Superior temporal gyrus (tissue), 1 donor: ENCODE data around the gene KCP.
"Not testable (repeated sequence)": the region's sequence is repeated elsewhere in the genome, so short reads cannot be mapped to it uniquely, and the experiment has no call there.

Experiments
- DNase-seq: peaks from one replicate; pipeline ENCODE4 v3.0.0-alpha.2; 2016; ENCODE audit errors: extremely low spot score

Gene KCP

DNA sequence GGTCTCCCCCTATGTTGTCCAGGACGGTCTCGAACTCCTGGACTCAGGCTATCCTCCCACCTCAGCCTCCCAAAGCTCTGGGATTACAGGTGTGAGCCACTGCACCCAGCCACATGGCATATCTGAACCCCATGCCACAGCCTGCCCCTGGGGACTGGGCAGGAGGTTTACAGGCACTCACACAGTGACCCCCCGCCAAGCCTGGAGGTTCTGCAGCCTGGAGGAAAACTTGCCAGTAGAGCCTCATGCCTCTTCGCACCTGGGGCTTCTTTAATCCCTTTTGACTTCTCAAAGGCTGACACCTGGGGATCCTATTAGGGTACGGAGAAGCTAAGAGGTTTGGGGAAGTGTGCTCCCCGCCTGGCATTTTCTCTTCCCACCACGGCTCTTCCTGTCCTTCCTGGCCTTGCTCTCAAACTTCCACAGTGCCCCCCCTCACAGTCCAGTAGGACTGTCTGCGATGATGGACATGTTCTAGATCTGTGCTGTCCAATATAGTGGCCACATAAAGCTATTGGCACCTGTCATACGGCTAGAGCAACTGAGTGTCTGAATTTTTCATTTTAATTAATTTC lies 11.4 kb upstream of the KCP start:
- DNase-seq: no peak

DNA sequence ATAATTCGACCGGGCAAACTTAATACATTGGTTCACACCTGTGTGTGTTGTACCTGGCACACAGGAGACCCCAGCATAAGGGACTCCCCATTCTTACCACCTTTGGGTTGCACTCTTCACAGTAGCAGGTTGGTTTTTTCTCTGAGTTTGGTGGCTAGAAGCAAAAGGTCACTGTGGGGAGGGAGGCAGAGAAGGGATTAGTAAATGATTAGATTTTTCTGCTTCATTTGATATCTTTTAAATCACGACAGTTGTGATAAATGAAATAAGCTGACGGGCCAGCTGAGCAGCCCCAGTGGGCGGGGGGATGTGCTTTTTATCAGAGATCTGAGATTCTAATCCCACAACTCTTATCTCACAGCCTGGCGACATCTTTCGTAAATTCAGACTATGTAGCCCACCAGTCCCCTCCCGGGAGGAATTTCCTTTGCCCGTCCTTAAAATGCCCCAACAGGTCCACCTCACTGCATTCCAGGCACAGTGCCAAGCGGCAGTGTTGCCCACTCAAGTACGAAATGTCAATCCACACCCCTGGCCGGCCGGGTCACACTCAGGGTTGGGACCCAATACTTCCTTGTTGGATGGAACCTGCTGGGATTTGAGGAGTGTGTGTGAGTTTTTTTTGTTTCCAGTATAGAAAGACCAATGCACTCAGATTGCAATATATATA lies 10.5 kb upstream of the KCP start:
- no peak for DNase-seq

DNA sequence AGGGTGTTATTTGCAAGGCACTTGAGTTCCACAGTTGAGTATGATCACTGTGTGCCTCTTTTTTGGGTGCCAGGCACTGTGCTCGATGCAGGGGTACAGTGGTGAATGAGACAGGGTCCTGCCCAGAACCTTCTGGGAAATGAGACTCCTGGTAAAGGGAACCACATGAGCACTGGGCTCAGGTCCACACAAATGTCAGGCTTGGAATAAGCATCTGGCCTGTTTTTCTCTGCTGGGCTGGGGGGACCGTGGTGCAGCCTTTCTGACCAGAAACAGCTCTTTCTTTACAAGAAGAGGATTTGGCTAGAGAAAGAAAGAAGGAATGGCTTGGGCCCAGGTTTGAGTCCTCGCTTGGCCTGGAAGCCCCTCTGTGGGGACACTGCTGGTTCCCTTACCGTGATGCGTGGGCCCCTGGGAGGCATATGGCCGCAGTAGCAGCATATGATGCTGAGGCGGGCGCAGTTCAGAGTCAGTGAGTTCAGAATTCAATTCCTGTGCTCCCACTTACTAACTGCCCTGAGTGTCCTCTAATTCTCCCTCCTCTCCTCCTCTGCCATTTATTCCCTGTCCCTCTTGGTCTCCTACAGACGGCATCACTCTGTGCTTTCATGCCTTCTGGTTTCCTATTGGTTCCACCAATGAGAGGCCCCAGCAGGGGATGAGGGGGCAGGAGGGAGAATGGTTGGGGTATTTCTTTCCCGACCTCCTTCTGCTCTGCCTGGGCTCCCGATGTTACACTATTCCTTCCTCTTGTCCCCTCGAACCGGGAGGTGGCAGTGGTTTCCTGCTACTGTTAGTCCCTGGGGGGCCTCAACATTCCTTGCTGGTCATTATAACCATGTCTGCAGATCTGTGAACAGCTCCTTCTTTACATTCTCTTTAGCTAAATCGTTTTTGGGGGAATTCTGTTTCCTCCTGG lies 9.6 kb upstream of the KCP start:
- no peak for DNase-seq

DNA sequence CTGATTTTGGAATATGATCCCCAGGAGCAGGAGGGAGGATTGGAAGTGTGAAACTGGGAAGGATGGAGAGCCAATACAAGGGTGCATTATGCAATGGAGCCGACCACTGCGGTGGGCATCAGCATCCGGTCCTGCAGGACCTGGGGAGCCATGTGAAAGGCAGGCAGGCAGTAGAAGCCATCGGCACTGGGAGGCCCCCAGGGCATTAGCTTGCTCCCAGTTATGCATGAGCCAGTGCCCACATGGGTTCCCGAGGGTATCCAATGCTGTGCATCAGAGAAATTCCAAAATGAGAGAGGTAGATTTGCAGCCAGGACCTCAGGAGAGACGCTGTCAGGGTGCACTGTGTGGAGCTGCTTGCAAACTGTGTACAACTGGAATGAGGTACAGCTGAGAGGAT lies 8.7 kb upstream of the KCP start:
- no peak for DNase-seq

DNA sequence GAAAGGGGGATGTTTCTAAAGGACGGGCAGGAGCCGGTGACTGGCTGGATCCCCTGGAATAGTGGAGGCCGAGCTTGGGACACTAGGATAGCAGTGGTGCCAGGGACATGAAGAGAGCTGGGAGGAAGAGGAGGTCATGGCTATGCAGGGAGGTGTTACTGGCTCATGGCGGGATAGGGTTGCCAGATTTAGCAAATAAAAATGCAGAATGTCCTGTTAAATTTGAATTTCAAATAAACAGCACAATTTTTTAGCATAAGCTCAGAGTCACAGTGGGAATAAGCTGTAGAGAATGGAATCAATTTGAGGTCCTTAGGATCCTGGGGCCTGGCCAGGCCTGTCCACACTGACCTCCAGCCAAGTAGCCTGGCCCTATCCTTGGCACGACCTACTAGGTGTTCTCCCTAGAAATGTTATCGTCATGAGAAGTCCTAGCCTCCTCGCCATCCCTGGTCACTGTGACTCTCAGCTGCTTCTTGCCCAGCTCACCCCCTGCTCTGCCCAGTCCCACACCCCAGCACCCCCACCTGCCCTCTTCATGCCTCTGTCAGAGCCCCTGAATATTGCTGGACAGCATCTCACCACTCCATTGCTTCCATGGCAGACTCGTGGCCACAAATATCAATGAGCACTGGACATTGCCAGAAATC lies 7.6 kb upstream of the KCP start:
- DNase-seq: no peak

DNA sequence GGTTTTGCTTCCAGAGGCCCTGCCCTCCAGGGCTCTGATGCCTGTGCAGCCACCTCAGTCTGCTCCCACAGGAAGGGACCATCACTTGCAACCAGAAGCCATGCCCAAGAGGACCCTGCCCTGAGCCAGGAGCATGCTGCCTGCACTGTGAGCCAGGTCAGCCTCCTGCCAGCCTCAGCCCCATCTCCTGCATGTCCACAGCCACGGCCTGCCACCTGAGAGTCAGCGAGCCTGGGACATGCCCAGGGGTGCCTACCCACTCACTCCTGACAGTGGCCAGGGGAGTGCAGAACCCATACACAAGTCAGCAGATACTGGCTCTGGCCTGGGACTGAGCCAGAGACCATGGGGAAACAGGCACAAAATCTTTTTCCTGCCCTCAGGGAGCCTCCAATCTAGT lies 6.6 kb upstream of the KCP start:
- DNase-seq: no peak

DNA sequence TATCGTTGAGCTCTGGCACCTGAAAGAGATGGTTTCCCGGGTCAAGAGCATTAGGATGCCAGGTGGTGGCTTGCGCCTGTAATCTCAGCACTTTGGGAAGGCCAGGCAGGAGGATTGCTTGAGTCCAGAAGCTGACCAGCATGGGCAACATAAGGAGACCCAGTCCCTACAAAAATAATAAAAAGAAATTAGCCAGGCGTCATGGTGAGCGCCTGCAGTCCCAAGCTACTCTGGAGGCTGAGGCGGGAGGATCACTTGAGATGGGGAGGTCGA lies 6.1 kb upstream of the KCP start:
- no peak for DNase-seq

DNA sequence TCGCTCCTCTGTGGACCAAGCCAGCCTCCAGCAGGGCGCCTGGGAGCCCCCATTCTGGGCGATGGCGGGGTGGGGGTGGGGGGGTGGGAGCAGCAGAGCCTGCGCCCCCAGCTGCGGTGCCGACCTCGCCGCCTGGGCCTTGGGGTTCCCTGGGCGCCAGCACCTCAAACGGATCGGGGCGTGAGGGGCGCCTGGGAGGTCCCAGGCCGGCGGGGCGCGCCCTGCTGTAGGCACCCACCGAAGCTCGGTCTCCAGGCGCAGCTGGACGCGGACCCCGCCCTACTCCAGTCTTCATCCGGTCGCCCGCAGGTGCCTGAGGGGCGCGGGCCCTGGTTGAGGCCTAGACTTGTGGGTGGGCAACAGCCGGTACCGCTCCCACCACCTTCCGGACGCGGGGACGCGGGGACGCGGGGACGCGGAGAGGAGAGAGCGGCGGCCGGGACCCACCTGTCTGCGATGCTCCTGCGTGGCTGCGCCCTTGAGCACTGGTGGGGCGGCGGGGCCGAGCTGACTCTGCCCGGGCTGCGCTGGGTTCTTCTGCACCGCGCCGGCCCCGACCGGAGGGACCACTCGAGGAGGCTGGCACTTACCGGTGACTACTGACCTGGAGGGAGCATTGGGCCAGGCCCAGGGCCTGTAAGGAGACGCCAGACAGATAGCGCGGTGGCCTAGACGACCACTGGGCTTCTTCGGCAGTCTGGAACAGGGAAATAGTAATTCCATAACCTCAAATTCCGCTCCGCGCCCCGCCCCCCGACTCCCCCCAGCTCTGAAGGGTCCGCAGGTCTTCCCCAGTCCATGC lies 5.5 kb upstream of the KCP start:
- DNase-seq: no peak

DNA sequence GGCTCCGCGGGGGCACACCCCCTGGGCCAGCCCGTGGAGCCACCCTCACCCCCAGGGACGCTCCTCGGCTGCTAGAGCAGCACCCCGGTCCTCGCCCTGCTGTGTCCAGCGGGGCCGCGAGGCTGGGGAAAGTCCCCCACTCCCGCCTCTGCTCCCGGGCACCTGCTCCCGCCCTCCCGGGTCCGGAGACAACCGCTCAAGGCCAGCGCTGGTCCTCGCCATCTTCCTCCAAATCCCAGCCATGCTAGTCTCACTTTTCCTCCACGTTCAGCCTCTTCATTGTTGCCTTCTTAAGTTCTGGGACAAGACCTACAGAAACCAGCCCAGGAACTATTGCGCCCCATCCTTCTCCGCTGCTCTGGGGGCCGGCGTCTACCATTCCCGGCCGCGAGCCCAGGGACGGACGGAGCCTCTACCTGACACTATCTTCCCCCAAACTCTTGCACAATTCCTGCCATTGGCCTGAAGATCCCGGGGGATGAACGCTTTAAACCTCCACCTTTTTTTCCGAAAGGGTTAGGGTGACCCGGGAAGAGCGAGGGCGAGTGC lies 4.8 kb upstream of the KCP start:
- no peak for DNase-seq

DNA sequence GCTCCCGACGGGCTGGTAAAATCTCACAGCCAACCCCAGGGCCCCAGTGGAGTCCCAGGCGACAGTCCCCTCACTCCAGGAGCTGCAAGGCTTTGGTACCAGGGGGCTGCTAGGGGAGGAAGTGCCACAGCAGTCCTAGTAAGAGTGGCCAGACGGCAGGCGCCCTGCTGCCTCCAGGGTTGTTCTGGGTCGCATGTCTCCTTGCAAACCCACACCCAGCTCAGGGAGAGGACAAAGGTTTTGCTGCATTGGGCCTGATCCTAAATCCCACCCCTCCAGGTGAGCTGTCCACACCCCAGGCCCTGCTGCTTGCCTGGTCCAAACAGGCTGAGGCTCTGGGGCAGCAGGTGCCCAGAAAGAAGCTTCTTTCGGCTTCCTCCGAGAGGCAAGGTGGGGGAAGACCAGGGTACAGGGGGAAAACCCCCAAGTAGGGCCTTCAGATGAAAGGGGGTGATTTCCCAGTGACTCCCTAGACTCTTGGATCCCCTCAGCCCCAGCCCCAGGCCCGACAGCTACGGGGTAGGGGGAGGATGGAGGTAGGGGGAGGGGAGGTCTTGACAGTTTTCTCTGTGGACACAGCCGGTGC lies 4.2 kb upstream of the KCP start:
- no peak for DNase-seq

DNA sequence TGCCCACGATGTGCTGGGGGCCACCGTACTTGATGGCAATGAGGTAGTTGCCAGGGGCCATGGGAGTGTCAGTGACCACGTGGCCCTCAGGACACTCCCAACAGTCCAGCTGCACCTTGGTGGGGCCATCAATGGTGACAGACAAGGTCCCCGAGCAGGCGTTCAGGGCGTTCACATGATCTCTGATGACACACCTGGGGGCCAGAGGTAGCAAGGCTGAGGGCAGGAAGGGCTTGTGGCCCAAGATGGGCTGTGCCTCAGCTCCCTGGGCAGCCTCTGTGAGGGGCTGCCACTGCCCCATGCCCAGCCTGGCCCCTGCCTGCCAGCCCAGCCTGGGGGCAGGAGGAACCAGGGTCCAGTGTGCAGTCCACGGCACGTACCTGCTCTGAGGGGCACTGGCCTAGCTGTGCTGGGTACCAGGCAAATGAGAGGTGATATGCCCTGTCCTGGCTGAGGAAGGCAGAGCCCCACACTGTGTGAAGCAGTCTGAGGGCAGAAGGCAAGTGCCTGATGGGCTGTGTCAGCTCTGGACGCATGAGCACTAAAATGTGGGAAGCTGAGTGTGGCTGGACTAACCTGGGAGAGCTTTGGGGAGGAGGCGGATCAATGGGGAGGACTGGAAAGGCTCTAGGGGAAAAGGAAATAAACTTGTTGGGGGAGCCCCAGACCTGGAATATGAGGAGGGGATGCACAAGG lies 3.5 kb upstream of the KCP start:
- no peak for DNase-seq

DNA sequence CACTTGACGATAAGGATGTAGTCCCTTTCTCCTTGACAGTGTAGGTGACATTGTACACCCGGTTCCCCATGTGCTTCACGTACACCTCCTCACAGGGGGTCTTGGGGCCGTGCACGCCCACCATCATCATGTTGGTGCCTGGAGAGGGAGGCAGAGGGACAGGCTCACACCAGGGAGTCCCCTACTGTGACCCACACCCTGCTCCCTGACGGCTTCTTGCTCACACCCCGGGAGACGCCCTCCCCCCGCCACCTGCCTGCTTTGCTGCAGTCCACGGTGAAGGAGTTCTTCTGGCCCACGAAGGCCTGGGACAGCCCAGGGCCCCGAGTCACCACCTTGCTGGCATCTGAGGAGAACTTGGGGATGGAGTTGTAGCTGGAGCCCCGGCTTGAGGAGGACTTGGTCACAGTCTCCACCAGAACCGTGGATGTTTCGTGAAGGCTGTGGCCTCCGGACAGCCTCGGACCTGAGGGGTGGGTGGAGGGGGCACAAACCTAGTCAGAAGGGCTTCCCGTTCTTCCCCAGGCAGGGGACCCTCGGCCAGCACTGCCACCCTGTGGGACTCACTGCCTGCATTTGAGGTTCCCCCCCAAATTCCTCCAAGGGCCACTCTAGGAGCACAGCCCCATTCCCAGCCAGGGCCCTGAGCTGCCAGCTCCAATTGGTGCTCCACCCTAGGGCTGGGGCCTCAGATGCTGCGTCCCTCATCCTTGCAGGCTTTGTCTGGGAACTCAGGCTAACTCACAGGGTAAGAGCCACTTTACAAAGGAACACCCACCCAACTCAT lies 2.4 kb upstream of the KCP start:
- DNase-seq: not testable (repeated sequence)

DNA sequence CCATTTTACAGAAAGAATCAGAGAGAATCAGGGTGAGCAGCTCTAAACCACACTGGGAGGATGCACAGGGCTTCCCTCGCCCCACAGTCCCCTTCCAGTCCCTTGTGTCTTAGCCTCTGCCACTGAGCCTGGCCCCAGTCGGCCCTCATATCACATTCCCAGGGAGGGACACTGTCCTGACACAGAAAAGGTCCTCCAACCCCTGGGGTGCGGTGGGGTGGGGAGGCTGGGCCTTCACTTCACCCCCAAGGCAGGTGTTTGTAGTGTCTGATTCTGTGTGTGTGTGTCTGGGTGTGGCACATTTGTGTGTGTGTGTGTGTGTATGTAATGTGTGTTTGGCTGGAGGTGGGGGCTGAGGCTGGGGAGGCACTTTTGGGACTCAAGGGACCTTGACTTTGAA lies 1.8 kb upstream of the KCP start:
- DNase-seq: no peak

DNA sequence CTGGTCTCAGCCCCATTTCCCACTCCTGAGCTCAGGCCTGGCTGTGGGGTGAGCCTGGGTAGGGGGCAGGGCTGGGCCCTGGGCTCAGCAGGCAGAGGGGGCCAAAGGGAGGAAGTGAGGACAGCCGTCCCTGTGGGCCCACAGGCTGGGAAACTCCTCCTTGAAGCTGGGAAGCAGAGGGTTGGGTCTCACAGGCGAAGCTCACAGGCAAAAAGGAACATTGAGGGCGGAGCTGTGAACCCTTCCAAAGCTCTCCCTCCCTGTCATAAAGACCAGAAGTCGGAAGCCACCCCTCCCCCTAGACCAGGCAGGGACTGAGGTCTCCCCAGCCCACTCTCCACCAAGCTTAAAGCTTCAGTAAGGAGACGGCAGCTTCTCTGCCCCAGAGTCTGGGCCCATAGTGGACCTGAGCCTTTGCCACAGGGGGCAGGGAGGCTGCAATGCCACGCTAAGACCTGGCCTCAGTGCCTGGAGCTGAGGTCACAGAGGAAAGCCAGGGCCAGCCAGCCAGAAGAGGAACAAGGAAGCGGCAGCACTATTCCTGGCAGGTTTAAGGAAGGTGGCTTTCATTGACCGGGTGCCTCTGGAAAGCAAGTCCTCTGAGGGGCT lies 1.0 kb upstream of the KCP start:
- no peak for DNase-seq

DNA sequence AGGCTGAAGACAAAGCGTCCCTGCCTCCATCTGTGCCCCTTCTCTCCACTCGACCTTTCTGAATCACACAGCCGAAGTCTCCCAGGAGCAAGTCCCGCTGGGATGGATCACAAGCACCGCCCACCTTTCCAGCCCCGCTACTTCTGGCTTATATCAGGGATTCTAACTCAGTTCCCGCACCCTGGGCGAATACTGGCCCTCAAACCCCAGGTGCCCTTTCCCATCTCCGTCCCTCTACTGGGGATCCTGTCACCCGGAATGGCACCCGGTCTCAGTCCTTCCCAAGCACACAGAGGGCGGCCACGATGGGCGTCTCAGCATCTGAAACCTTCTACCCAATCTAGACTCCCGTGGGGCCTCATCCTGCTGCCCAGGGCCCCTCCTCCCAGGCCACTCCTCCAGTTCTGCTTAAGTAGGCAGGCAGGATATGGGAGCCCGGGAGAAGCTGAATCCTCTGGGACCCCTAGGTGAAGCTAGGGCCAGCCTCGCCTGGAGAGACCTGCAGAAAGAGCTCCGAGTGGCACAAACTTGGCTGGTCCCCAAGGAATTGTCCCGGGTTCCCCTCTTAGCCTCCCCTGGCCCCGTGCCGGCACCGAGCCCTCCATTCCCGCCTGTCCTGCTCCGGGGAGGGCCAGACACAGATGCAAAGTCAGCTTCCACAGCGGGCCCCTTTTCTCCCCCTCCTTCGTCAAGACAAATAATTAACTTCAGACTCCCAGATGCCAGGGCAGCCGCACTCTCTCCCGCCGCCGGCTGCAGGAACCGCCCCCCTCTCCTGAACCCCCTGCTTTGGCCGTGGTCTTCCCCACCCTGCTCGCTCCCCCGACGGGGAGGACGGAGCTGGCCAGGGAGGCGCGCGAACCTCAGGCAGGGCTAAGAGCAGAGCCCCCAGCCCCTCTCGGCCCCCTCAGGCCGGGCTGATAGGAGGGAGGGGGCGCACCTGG lies 612 bp downstream of the KCP start:
- no peak for DNase-seq

DNA sequence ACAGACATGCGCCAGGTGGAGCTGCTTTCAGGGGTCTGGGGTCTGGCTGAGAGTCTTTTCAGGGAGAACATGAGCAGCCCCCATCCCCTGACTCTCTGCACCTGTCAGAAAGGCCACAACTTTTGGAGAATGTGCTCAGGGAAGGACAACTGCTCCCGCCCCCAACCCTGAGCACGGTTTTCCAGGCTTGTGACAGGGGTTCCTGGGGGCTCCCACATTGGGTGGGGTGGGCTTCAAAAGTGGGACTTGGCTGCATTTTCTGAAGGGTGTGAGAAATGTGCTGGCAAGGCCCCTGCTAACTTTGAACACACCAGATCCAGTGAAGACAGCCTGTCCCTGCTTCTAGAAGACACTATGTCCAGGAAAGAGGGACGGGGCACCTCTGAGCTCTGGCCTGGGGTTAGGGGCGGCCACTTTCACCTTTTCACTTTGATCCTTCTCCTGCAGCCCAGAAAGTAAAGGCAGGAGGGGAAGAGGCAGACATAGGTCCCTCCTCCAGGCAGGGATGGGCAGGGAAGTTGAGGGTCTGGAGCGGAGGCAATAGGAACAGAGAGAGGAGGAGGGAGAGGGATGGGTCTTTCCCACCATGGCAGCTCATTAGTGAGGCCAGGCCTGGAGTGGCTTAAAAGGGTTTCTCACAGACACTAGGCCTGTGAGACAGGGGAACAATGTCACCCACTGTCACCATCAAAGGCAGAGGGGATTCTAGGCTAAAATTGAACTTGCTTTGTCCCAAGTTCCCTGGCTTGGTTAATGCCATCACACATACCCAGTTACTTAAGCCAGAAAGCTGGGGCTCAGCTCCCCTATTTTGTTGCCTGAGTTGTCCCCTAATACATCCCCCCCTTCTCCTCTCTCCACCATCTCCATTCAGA lies 1.5 kb downstream of the KCP start:
- DNase-seq: no peak
